Measurements from ENCODE around the gene NTMT2.

NTMT2 gene

GRCh38 chr1:170213596-170213995, 67.8 kb downstream of the NTMT2 start:
- no peak for FAIRE-seq

GRCh38 chr1:170214117-170215032, 68.6 kb downstream of the NTMT2 start:
- no peak for FAIRE-seq

DNA sequence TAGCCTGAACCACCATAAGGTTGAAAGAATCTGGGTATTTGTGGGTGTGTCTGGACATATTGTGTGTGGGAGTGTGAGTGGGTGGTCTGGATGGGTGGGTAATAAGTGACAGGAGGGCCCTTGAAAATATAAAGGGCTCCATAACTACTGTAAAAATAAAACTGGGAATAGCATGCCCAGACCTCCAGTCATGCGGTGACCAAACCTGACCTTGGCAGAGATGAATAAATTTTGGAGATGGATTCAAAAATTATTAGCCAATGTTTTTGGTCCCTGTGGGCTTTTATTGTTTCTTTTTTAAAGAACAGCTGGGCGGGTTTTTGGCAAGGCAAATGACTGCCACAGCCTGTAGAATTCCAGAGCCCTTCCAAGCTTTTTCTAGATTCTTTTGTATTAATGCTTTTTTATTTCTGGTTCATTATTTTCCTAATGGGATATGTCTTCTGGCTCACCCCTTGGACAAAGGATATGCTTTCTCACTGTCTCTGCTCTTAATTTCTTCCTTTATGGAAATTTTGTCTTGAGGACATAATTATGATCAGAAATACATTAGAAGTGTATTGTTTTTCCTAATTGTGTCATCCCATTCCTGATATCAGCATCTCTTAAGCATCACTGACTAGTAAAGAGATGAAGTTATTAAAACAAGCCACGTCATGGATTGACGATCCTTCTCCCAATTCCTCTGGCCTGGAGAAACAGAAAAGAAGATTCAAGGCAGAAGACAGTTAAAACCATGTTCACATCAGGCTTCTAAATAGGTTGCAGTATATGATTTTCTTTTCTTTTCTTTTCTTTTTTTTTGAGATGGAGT, 69.5 kb downstream of the NTMT2 start:
- no peak for FAIRE-seq

DNA sequence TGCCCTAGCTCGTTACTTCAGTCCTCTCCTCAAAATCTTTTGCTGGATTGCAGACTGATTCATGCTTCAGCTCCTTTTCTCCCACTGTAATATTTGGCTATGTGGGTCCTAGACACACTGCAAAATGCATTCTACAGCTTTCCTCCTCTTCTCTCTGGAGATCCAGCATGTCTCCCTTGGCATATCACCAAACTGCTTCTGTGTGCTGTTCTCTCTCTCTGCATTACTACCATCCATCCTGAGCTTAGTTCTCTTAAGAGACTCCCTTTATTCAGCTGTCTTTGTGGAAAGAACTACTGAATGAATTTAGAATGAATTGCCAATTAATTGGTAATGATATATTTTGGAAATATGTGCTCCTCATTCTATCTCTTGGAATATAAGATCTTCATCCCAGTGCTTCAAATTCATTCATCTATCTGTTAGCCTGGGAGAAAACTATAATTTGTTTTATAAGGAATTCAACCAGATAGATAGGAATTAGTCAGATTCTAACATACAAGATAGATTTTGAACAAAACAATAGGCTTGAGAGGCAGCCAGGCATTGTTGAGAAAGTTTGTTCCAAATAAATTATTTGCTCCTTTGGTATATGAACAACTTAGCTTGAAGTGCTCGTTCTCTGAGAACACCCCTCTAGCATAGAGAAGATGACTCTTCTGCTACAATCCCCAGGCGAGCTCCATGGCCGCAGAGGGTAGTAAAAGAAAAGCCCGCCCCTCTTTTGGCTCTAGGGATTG, 71.9 kb downstream of the NTMT2 start:
- FAIRE-seq, result no peak

GRCh38 chr1:170218257-170218650, 72.5 kb downstream of the NTMT2 start:
- no peak for FAIRE-seq
